ENCODE measurements around the gene CREG1.

DNA sequence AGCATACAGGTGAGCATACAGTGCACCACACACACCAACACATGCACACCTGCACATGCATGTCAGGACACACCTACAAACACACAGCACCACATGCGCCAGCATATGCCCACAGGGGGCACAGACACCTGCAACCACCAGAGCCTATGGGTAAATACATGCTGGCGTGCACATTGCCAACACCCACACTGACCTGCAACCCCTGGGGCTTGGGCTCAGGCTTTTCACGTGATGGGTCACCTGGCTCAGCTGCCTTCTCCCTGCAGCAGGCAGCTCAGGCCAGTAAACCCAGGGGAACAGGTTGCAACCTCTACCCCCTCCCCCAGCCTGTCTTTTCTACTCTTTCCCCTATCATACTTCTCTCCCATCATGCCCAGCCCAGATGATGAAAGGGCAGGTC, 43.3 kb downstream of the CREG1 start:
- no peak for TF ChIP-seq CTCF (IDR thresholded peaks at IDR 0.05)
- TF ChIP-seq POLR2A (IDR thresholded peaks at IDR 0.05) = no peak

Measured in right lobe of liver (tissue), 4 donors.